Eye (tissue), 1 donor: ENCODE results near the gene SCGB1A1.
"Not testable (repeated sequence)": the region's sequence is repeated elsewhere in the genome, so short reads cannot be mapped to it uniquely, and the experiment has no call there.

Experiments
- DNase-seq: peaks from one replicate; pipeline ENCODE4 v3.0.0-alpha.2; 2015

SCGB1A1 gene

DNA sequence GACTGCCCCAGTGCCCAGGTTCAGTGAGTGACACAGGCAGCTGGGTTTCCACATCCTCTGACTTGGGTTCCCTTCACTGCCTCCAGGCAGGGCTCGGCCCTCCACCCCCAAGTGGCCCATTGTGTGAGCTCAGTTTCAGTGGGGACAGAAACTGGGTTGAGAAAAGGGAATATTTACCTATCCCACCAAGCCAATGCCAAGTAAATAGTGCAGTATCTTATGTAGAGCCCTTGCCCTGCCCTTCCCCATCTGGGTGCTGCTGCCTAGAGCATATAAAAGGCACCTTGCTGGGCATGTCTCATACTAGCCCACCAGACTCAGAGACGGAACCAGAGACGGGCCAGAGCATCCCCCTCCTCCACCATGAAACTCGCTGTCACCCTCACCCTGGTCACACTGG is at the start of gene SCGB1A1:
SCGB1A1 (plus strand) TSS at position 301 of the 400 bp plus-strand sequence; CDS start at position 364, 63 bp downstream.
- no peak for DNase-seq

DNA sequence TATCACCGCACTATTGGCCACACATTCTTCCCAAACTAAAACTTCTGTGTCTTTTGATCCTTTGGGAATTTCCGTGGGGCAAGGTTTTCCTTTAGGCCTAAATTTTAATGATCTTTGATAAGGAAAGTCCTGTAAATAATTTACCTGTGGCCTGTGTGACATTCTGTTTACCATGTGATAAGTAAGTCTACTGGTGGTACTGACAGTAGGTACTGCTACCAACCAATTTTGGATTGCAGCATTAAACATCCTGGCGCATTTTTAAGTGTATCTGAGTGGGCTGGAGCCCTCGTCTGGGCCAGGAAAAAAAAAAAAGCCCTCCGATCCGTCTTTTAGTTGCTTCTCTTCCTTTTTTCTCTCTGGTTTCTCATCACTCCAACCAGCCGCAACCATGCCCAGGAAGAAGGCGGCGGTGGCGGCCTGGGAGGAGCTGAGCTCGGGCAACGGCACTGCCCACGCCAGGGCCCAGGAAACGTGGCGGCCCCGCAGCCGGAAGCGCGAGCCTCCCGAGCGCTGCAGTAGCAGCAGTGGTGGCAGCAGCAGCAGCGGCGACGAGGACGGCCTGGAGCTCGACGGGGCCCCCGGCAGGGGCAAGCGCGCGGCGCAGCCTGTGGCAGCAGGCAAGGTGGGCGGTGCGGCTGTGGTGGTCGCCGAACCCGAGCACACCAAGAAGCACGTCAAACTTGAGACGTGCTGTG is 47.9 kb upstream of the SCGB1A1 start:
- no peak for DNase-seq

DNA sequence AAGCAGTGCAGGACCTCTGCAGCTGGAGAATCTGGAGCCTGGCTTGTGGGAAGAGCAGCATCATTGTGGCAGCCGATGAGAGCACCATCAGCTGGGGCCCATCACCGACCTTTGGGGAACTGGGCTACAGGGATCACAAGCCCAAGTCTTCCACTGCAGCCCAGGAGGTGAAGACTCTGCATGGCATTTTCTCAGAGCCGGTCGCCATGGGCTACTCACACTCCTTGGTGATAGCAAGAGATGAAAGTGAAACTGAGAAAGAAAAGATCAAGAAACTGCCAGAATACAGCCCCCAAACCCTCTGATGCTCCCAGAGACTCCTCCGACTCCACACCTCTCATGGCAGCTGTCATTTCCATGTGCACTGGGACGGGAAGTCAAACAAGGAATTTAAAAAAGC is 46.0 kb upstream of the SCGB1A1 start:
- DNase-seq: no peak

DNA sequence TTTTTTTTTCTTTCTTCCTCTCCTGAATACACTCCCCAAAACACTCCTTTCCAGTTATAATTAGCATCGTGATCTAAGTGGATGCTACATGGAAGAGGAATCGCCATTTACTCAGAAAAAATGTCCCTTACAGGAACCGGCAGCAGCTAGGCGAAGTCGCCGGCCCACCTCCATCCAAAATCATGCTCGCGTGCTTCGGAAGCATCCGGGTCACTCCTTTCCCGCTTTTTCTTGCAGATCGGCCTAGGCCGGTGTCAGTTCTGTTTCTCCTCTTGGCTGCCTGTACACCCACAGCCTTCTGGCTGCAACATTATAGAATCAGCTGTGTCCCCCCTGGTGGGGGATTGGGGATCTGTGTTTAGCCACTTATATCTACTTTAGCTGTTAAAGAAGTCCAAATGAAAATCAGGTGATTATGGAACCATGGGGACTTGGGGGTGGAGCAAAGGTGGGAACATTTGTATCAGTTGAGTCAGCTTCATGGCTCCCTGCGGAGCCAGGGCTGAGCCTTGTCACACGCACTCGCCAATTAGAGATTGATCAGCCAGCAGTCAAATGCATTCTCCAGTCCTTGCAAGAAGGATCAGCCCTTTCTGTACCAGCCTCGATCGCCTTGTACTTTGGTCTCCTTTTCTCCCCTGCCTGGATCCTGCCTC is 45.2 kb upstream of the SCGB1A1 start:
- no peak for DNase-seq

GRCh38 chr11:62374801-62375200 is 44.0 kb upstream of the SCGB1A1 start:
- no peak for DNase-seq

- DNase-seq: peak; percentile 78
Observed at GRCh38 chr11:62378459-62379063, 40.3 kb upstream of the SCGB1A1 start.

DNA sequence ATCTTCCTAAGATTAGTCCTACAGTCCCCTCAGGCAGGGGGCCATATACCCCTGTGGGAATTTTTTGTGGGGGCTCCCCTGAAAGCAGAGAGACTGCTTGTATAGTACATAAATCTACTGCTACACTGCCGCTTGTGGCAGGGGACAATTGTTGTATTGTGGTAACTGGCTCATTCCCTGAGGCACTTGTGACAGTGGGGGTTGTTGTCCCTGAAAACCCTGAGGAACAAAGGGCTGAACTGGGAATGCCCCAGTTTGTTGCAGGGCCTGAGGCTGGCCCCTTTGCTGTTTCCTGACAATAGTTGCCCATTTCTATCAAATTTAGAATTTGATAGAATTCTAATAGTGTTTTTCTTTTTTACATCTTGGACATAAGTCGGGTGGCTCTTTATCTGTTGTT is 39.2 kb upstream of the SCGB1A1 start:
- DNase-seq: not testable (repeated sequence)

- DNase-seq: peak; percentile 92
Observed at GRCh38 chr11:62380821-62381245, 38.0 kb upstream of the SCGB1A1 start.

DNA sequence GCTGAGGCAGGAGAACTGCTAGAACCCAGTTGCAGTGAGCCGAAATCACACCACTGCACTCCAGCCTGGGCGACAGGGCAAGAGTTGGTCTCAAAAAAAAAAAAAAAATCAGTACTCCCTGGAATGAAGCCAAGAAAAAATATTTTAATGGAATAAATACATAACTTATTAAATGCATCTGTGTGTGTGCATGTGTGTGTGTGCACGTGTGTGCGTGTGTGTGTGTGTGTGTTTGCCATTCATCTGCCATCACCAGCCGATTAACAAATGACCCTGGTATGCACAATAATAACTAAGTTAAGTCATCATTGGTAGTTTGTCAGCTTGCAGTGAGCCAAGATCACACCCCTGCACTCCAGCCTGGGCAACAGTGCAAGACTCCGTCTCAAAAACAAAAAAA is 35.0 kb upstream of the SCGB1A1 start:
- no peak for DNase-seq

GRCh38 chr11:62386083-62386482 is 32.8 kb upstream of the SCGB1A1 start:
- DNase-seq: not testable (repeated sequence)

DNA sequence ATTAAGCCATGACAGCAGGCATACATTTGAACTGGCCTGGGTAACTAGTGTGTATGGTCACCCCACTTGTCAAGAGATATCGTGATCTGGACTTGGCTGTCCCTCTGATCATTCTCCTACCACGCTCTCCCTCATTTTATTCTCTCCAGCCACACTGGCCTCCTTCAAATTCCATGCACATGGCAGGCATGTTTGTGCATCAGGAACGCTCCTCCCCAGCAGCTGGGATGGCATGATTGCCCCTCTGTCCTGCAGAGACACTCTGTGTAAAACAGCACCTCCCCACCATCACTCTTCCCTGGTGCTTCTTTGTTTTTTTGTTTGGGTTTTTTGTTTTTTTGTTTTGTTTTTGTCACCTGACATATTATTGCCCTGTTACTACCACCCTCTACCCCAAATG is 31.5 kb upstream of the SCGB1A1 start:
- DNase-seq: no peak

- DNase-seq: no peak
Observed at GRCh38 chr11:62388999-62389398, 29.8 kb upstream of the SCGB1A1 start.

- no peak for DNase-seq
Observed at GRCh38 chr11:62390237-62390636, 28.6 kb upstream of the SCGB1A1 start.

DNA sequence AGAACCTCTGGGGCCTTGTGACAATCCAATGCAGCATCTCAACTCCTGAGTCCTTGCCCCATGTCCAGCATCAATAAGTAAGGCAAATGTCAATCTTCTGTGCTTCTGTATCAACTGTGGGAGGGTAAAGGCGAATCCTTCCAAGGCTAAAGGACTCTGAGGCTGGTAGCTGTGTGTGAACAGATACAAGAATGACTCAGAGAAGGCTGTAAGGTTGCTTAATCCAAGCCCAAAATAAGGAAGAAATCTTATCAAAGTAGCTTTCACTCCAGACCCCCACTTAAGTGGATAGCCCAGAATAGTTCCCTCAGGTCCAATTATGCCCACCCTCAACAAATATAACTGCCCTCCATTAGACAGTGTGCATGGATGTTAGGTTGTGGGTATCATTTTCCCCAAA is 28.1 kb upstream of the SCGB1A1 start:
- no peak for DNase-seq

DNA sequence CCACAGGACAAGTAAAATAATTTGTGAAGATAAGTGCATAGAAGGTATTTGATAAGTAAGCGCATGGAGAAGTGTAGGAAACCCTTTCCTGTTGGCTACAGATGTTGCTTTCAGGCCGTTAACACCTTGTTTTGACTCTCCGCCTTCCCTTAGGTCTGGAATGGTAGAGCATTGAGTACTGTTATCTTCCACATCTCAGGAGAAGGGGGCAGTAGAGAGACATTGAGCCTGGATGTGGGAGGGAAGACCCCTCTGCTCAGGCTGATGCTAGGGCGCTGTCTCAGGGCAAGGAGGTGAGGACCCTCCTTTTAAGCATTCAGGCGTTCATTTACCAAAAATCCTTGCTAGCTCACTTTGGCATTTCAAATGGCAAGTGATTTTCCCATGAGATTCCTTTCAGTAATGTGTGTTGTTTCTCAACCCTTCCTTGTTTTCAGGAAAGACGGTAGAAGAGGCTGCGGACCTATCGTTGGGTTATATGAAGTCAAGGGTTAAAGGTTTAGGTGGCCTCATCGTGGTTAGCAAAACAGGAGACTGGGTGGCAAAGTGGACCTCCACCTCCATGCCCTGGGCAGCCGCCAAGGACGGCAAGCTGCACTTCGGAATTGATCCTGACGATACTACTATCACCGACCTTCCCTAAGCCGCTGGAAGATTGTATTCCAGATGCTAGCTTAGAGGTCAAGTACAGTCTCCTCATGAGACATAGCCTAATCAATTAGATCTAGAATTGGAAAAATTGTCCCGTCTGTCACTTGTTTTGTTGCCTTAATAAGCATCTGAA is 27.0 kb upstream of the SCGB1A1 start:
- DNase-seq: no peak

- no peak for DNase-seq
Observed at GRCh38 chr11:62392506-62392905, 26.3 kb upstream of the SCGB1A1 start.

GRCh38 chr11:62393061-62393611 is 25.7 kb upstream of the SCGB1A1 start:
- no peak for DNase-seq

DNA sequence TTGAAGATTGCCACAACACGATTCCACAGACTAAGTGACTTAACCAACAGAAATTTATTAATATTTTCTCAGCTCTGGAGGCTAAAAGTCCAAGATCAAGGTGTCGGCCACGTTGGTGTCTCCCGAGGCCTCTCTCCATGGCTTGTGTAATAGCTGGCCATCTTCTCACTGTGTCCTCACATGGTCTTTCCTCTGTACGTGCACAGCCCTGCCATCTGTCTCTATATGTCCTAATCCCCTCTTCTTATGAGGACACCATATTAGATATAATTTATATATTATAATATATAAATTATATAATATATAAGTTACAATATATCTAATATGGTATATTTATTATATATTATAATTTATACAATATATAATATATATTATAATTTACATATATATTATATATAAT is 25.1 kb upstream of the SCGB1A1 start:
- DNase-seq: no peak

GRCh38 chr11:62394825-62395538 is 23.9 kb upstream of the SCGB1A1 start:
- peak; percentile 95 for DNase-seq

- DNase-seq: no peak
Observed at GRCh38 chr11:62395885-62396551, 22.8 kb upstream of the SCGB1A1 start.
